HepG2 (cell line): ENCODE results near the gene POLA1. TPM values are rescaled to one million over a fixed set of nuclear protein-coding genes. Genes with fewer than 3 reads are reported as not detected.

ENCODE experiments used
- ATAC-seq: fragments of 200-7000 bp; cut with Tn5 transposase; 3 replicates; pipeline ENCODE4 v1.9.1; 2020; ENCODE audit warnings: mild to moderate bottlenecking, moderate library complexity
- BruUV-seq: library from RNA; stranded (reverse); fragments of 400-500 nt; replicated peaks from 2 replicates; lab custom pipeline; 2021; lab: Mats Ljungman, UMichigan
- CTCF ChIA-PET: fragments of 300-600 bp; formaldehyde crosslinking; extraction: SDS; loops from one replicate; lab custom pipeline; 2021; ENCODE audit warnings: low total read pairs, inconsistent platforms, low intra/inter-chr PET ratio; lab: Yijun Ruan, JAX
- POLR2A ChIA-PET: fragments of 350-600 bp; sonication (Branson Sonifier 250); formaldehyde crosslinking; loops from one replicate; lab custom pipeline; 2020; ENCODE audit warnings: antibody characterized with exemption, inconsistent platforms; lab: Yijun Ruan, JAX
- DNase-seq: peaks from one replicate; pipeline ENCODE4 v3.0.0-alpha.2; 2015; ENCODE audit warnings: low spot score
- FAIRE-seq: peaks from 3 replicates; lab custom pipeline; 2011; peaks lifted over from hg19 to GRCh38; lab: Jason Lieb, UNC
- H2AFZ ChIP-seq: one replicate; pipeline ENCODE4 v1.6.1; 2011; ENCODE audit warnings: low read length, inconsistent platforms
- H3K27ac ChIP-seq: fragments of 300-600 bp; 3 replicates; pipeline ENCODE4 v1.8.0; 2011; ENCODE audit warnings: mixed run types, mild to moderate bottlenecking, mixed read lengths, low read length, inconsistent platforms; ENCODE audit not compliant: insufficient read depth; ENCODE audit errors: extremely low read length
- H3K27me3 ChIP-seq, 2 experiments: fragments of 200-600 bp in 1 of 2; 2 replicates in 1 of 2; 3 replicates in 1 of 2; pipeline versions ENCODE4 v1.6.0 to v1.8.0; 2011; ENCODE audit warnings: low read length in 2 of 2, mild to moderate bottlenecking in 2 of 2, moderate library complexity in 2 of 2, inconsistent platforms in 1 of 2; ENCODE audit not compliant: insufficient read depth in 2 of 2, control insufficient read depth in 1 of 2
- H3K36me3 ChIP-seq, 2 experiments: fragments of 200-600 bp in 1 of 2; replicated peaks in 1 of 2; 2 replicates in 1 of 2; 3 replicates in 1 of 2; pipeline versions ENCODE4 v1.5.1 to v1.8.0; 2011; ENCODE audit warnings: low read length in 2 of 2, inconsistent platforms in 1 of 2; ENCODE audit not compliant: insufficient read depth in 2 of 2, control insufficient read depth in 1 of 2
- H3K4me1 ChIP-seq: 2 replicates; pipeline ENCODE4 v1.5.1; 2012; ENCODE audit warnings: low read length, inconsistent platforms; ENCODE audit not compliant: insufficient read depth
- H3K4me2 ChIP-seq: 2 replicates; pipeline ENCODE4 v1.6.0; 2011; ENCODE audit warnings: low read depth, low read length, inconsistent platforms
- H3K4me3 ChIP-seq, 3 experiments: fragments of 200-600 bp in 1 of 3; sonication (generic), shearing (Covaris generic) in 1 of 3; replicated peaks in 1 of 3; 2 replicates each; pipeline ENCODE4 v1.5.1; 2011 to 2016; ENCODE audit warnings: low read length in 3 of 3, inconsistent platforms in 2 of 3, low read depth in 2 of 3, mild to moderate bottlenecking in 2 of 3, control low read depth in 1 of 3, mixed read lengths in 1 of 3; ENCODE audit not compliant: insufficient read depth in 1 of 3
- H3K79me2 ChIP-seq: one replicate; pipeline ENCODE4 v1.6.1; 2011; ENCODE audit warnings: low read length, inconsistent platforms; ENCODE audit not compliant: insufficient read depth
- H3K9ac ChIP-seq: 2 replicates; pipeline ENCODE4 v1.6.0; 2011; ENCODE audit warnings: mild to moderate bottlenecking, low read depth, low read length, inconsistent platforms; ENCODE audit not compliant: insufficient read depth
- H3K9me3 ChIP-seq: 2 replicates; pipeline ENCODE4 v1.5.1; 2012; ENCODE audit warnings: mild to moderate bottlenecking, low read length
- H4K20me1 ChIP-seq: 2 replicates; pipeline ENCODE4 v1.6.0; 2011; ENCODE audit warnings: inconsistent platforms, mild to moderate bottlenecking, low read length, moderate library complexity; ENCODE audit not compliant: insufficient read depth
- AGO2 ChIP-seq: fragments of 200-400 bp; formaldehyde crosslinking; optimal IDR thresholded peaks from 2 replicates; pipeline ENCODE3; 2017; ENCODE audit warnings: mild to moderate bottlenecking, low read depth, low read length, moderate library complexity
- ELF3 ChIP-seq: IDR thresholded peaks from 2 replicates; pipeline ENCODE4 v1.6.1; 2016; ENCODE audit warnings: missing genetic modification reagents, missing compliant biosample characterization
- ETV5 ChIP-seq: IDR thresholded peaks from 2 replicates; pipeline ENCODE4 v1.6.1; 2018; ENCODE audit warnings: missing biosample characterization, missing genetic modification reagents, inconsistent platforms, borderline replicate concordance
- FOSL2 ChIP-seq: sonication (generic); formaldehyde crosslinking; IDR thresholded peaks from 2 replicates; pipeline ENCODE4 v1.4.0; 2020; ENCODE audit warnings: missing genetic modification reagents
- HMGA1 ChIP-seq: sonication (generic); formaldehyde crosslinking; conservative IDR thresholded peaks from 2 replicates; pipeline ENCODE4 v1.4.0; 2020; ENCODE audit warnings: missing genetic modification reagents
- KDM3A ChIP-seq: IDR thresholded peaks from 2 replicates; pipeline ENCODE4 v1.6.1; 2018; ENCODE audit warnings: low read depth, missing compliant biosample characterization
- KLF13 ChIP-seq: sonication (generic); formaldehyde crosslinking; IDR thresholded peaks from 2 replicates; pipeline ENCODE4 v1.4.0; 2020; ENCODE audit warnings: mild to moderate bottlenecking, missing genetic modification reagents
- PITX1 ChIP-seq: sonication (generic); formaldehyde crosslinking; IDR thresholded peaks from 2 replicates; pipeline ENCODE4 v1.5.1; 2020; ENCODE audit warnings: mild to moderate bottlenecking, missing genetic modification reagents
- RAD21 ChIP-seq: fragments of 450-650 bp; formaldehyde crosslinking; IDR thresholded peaks from 2 replicates; pipeline ENCODE4 v1.5.0; 2020; ENCODE audit warnings: mild to moderate bottlenecking
- ZNF138 ChIP-seq: sonication (generic); formaldehyde crosslinking; IDR thresholded peaks from 2 replicates; pipeline ENCODE4 v1.5.0; 2020; ENCODE audit warnings: mild to moderate bottlenecking, low read depth, missing genetic modification reagents
- ZNF567 ChIP-seq: sonication (generic); formaldehyde crosslinking; IDR thresholded peaks from 2 replicates; pipeline ENCODE4 v1.8.1; 2023; ENCODE audit warnings: mild to moderate bottlenecking, missing genetic modification reagents, borderline replicate concordance
- ZNF781 ChIP-seq: sonication (generic); formaldehyde crosslinking; IDR thresholded peaks from 2 replicates; pipeline ENCODE4 v1.5.1; 2020; ENCODE audit warnings: borderline replicate concordance, mild to moderate bottlenecking, missing genetic modification reagents; ENCODE audit errors: not compliant biosample characterization
- WGBS: methylation state at CpG from one replicate; pipeline ENCODE4 v1.1.6; 2017; ENCODE audit warnings: low lambda C conversion rate; 5-methylcytosine and 5-hydroxymethylcytosine counted together
- in situ Hi-C: cut with HindIII; loops from 2 replicates; pipeline ENCODE4 v1.10.0; 2017; ENCODE audit warnings: low pct_unique_long_range_greater_than_20kb; ENCODE audit not compliant: extremely low pct_ligation_motif_present
- intact Hi-C: fragments of 100-400 bp; cut with micrococcal nuclease; formaldehyde crosslinking; loops from one replicate; pipeline ENCODE4 v1.10.0; 2022; ENCODE audit not compliant: unreplicated experiment
- polyA plus RNA-seq, 8 experiments: library from polyadenylated mRNA; depleted of rRNA in 3 of 8; stranded (reverse) in 7 of 8; unstranded in 1 of 8; fragments of >200 nt; fragmentation: Illumina TruSeq in 4 of 8; extraction: Trizol in 4 of 8; gene quantifications; 2 replicates each; pipeline versions ENCODE4 v1.2.1 to v1.2.3, GENCODE V29; 2011 to 2016; ENCODE audit warnings: low read depth in 4 of 8, missing spikeins in 1 of 8, mixed read lengths in 1 of 8; ENCODE audit not compliant: insufficient read depth in 1 of 8
- total RNA-seq, 5 experiments: library from RNA; depleted of rRNA; stranded (reverse); fragments of >200 nt; fragmentation: Illumina TruSeq; extraction: Trizol; gene quantifications; 2 replicates each; pipeline ENCODE4 v1.2.3, GENCODE V29; 2016; ENCODE audit warnings: low read depth in 1 of 5
- TF ChIP-seq, protein P1 (sequence below), 2 experiments: fragments of 450-650 bp in 1 of 2; sonication (generic) in 1 of 2; formaldehyde crosslinking; IDR thresholded peaks; 2 replicates each; pipeline versions ENCODE4 v1.5.0 to v1.8.0; 2020 to 2022; ENCODE audit warnings: mild to moderate bottlenecking in 1 of 2, missing genetic modification reagents in 1 of 2
- TF ChIP-seq, protein P2 (sequence below): IDR thresholded peaks from 2 replicates; pipeline ENCODE4 v1.6.1; 2016; ENCODE audit warnings: mild to moderate bottlenecking
- TF ChIP-seq, protein P3 (sequence below): sonication (generic); formaldehyde crosslinking; IDR thresholded peaks from 2 replicates; pipeline ENCODE4 v1.4.0; 2020; ENCODE audit warnings: mild to moderate bottlenecking, missing genetic modification reagents
- TF ChIP-seq, protein P4 (sequence below): IDR thresholded peaks from 2 replicates; pipeline ENCODE4 v1.6.1; 2016

Gene POLA1
- total and polyA plus RNA-seq, 2 of the 13 experiments (the other 11 are each of a cell fraction or from before 2014, with no cell fraction given), result 3.3 to 26.5 TPM

DNA sequence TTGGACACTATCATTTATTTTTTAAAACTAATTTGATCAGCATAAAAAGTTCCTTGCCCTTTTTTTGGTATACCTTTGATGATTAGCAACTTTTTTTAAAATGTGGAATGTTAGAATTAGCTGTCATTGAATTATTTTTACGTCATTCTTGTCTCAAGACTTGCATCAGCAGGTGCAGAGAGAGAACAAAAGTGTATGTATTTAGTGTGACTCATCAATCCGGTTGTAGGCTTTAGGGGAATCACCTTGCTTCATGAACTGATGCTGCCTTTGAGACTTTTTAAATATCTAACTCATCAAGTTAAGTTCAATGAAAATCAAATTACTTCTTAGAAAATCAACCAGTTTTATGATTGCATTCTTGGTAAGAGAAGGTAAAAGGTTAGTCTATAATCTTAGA is 197.0 kb downstream of the POLA1 start:
- Histone ChIP-seq H3K4me2 (no peak overlapping the region), H3K27ac (no peak overlapping the region), H3K4me3 (no peak overlapping the region), H3K79me2 (no peaks in the 10 kb centered on the region), H3K9me3 (no peaks in the 10 kb centered on the region), H3K27me3 (no peaks in the 10 kb centered on the region), H3K9ac (no peak overlapping the region), H3K36me3 (0 out of 5 replicates have a peak, but pooled peaks cover 0 to 2% of the 10 kb centered on the region in 2 experiments), H2AFZ (no peak overlapping the region), H3K4me1 (peaks cover 3% of the 10 kb centered on the region; the same call in 1 of the 2 replicates), H4K20me1 (no peaks in the 10 kb centered on the region)
- WGBS, result 86% methylated on average over 2 of the region's 2 CpGs
- in situ Hi-C loops (no loop called here), intact Hi-C loops (no loop called here)
- ChIA-PET POLR2A (no interaction called here), CTCF (no interaction called here)
- ATAC-seq, result no peak
- no peak for FAIRE-seq
- BruUV-seq, result no TSS peak
- peak; percentile 3 for DNase-seq
- TF ChIP-seq FOSL2 (peak; percentile 66), ZNF567 (CRISPR knock-in tag) (no peak)
- TF ChIP-seq, protein P1, sequence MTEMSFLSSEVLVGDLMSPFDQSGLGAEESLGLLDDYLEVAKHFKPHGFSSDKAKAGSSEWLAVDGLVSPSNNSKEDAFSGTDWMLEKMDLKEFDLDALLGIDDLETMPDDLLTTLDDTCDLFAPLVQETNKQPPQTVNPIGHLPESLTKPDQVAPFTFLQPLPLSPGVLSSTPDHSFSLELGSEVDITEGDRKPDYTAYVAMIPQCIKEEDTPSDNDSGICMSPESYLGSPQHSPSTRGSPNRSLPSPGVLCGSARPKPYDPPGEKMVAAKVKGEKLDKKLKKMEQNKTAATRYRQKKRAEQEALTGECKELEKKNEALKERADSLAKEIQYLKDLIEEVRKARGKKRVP (CRISPR knock-in tag; IDR thresholded peaks at IDR 0.05), result peak in 1 of 2 experiments; percentile 65; a peak in 2 of 4 replicates

DNA sequence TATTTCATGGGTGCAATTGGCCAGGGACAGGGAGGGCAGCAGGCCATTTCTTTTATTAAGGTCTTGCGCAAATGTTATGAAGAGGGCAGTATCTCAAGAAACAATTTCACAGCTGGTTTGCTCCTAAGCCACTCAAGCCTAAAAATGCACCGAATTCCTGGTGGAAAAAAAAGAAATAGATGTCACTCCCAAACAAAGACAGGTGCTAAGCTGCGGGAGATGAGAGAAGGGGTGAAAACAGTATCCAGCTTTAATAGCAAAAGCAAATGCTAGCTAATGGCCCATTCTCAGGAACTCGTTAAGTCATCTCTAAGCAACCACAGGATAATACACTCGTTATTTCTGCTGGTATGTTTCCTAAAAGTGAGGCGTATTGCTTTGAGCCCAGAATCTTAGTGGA is 205.7 kb downstream of the POLA1 start:
- intact Hi-C loops (no loop called here), in situ Hi-C loops (no loop called here)
- no peak for FAIRE-seq
- no peak overlapping the region for H3K4me2 ChIP-seq
- peaks cover 13% of the 10 kb centered on the region; the same call in 1 of the 2 replicates for H3K4me1 ChIP-seq
- no peaks in the 10 kb centered on the region for H3K27me3 ChIP-seq
- H3K4me3 ChIP-seq, result no peak overlapping the region
- H3K9me3 ChIP-seq, result no peaks in the 10 kb centered on the region
- 96% methylated on average over 6 of the region's 6 CpGs for WGBS
- H3K36me3 ChIP-seq, result no peaks in the 10 kb centered on the region
- ChIA-PET CTCF (no interaction called here), POLR2A (no interaction called here)
- H3K9ac ChIP-seq, result no peak overlapping the region
- no peaks in the 10 kb centered on the region for H3K79me2 ChIP-seq
- H2AFZ ChIP-seq, result no peak overlapping the region
- H4K20me1 ChIP-seq, result no peaks in the 10 kb centered on the region
- no TSS peak for BruUV-seq
- ATAC-seq, result no peak
- no peak for DNase-seq
- H3K27ac ChIP-seq, result no peak overlapping the region
- TF ChIP-seq, protein P2, sequence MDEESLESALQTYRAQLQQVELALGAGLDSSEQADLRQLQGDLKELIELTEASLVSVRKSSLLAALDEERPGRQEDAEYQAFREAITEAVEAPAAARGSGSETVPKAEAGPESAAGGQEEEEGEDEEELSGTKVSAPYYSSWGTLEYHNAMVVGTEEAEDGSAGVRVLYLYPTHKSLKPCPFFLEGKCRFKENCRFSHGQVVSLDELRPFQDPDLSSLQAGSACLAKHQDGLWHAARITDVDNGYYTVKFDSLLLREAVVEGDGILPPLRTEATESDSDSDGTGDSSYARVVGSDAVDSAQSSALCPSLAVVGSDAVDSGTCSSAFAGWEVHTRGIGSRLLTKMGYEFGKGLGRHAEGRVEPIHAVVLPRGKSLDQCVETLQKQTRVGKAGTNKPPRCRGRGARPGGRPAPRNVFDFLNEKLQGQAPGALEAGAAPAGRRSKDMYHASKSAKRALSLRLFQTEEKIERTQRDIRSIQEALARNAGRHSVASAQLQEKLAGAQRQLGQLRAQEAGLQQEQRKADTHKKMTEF (CRISPR knock-in tag), result no peak
- TF ChIP-seq, protein P3, sequence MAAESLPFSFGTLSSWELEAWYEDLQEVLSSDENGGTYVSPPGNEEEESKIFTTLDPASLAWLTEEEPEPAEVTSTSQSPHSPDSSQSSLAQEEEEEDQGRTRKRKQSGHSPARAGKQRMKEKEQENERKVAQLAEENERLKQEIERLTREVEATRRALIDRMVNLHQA, result no peak
- no peak for TF ChIP-seq PITX1 (CRISPR knock-in tag)
- no peak for TF ChIP-seq HMGA1
- TF ChIP-seq KDM3A (CRISPR knock-in tag), result no peak
- no peak for TF ChIP-seq ELF3 (CRISPR knock-in tag)
- TF ChIP-seq RAD21 (CRISPR knock-in tag), result no peak
- TF ChIP-seq, protein P4, sequence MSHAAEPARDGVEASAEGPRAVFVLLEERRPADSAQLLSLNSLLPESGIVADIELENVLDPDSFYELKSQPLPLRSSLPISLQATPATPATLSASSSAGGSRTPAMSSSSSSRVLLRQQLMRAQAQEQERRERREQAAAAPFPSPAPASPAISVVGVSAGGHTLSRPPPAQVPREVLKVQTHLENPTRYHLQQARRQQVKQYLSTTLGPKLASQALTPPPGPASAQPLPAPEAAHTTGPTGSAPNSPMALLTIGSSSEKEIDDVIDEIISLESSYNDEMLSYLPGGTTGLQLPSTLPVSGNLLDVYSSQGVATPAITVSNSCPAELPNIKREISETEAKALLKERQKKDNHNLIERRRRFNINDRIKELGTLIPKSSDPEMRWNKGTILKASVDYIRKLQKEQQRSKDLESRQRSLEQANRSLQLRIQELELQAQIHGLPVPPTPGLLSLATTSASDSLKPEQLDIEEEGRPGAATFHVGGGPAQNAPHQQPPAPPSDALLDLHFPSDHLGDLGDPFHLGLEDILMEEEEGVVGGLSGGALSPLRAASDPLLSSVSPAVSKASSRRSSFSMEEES (CRISPR knock-in tag), result no peak
- no peak for TF ChIP-seq AGO2
- no peak for TF ChIP-seq ETV5
- no peak for TF ChIP-seq ZNF781 (CRISPR knock-in tag)
- no peak for TF ChIP-seq ZNF138 (CRISPR knock-in tag)
- TF ChIP-seq KLF13 (CRISPR knock-in tag), result no peak
